ENCODE results near the gene AP1AR. TPM values are rescaled to one million over a fixed set of nuclear protein-coding genes. Genes with fewer than 3 reads are reported as not detected.
"Not testable (repeated sequence)": the region's sequence is repeated elsewhere in the genome, so short reads cannot be mapped to it uniquely, and the experiment has no call there.

AP1AR gene
- total RNA-seq, 1 donor from 2014 or later = 20.0 TPM

- Histone ChIP-seq H3K36me3 (ENCODE audit: insufficient read depth, low read length) (no peaks in the 10 kb centered on the region), H3K4me1 (ENCODE audit: insufficient read depth, low read length) (no peaks in the 10 kb centered on the region), H2AFZ (ENCODE audit: low read depth, low read length) (no peak overlapping the region), H3K9ac (ENCODE audit: low read length) (no peak overlapping the region), H3K4me2 (ENCODE audit: low read length) (no peak overlapping the region), H3K27ac (ENCODE audit: low read depth, low read length) (no peak overlapping the region), H4K20me1 (ENCODE audit: insufficient read depth, low read length) (no peaks in the 10 kb centered on the region), H3K4me3 (ENCODE audit: insufficient read depth, low read depth, low read length) (no peak overlapping the region), H3K79me2 (ENCODE audit: insufficient read depth, low read length) (no peaks in the 10 kb centered on the region), H3K27me3 (ENCODE audit: insufficient read depth, low read length) (no peaks in the 10 kb centered on the region), H3K9me3 (ENCODE audit: insufficient read depth, low read depth, low read length) (no peaks in the 10 kb centered on the region)
- H3K4me1 Mint-ChIP-seq (ENCODE audit: low read depth, unreplicated experiment) = peaks cover 4% of the 10 kb centered on the region
- DNase-seq (ENCODE audit: low read depth) = no peak
- peaks cover 4% of the 10 kb centered on the region for H3K9me3 Mint-ChIP-seq (ENCODE audit: unreplicated experiment)
- no peaks in the 10 kb centered on the region for H3K27me3 Mint-ChIP-seq (ENCODE audit: low read depth, unreplicated experiment)
- no peak for FAIRE-seq
- no peak overlapping the region for H3K27ac Mint-ChIP-seq (ENCODE audit: unreplicated experiment)
- H3K4me3 Mint-ChIP-seq (ENCODE audit: unreplicated experiment) = no peak overlapping the region
- H3K36me3 Mint-ChIP-seq (ENCODE audit: low read depth, unreplicated experiment) = no peaks in the 10 kb centered on the region
- TF ChIP-seq EZH2 (IDR thresholded peaks at IDR 0.05; ENCODE audit: insufficient read depth, low read length) (no peak), CTCF (IDR thresholded peaks at IDR 0.05; ENCODE audit: insufficient read depth, low read depth, low read length) (no peak)
Measured at GRCh38 chr4:112203593-112203992, 28.0 kb upstream of the AP1AR start.

- DNase-seq (ENCODE audit: low read depth) (no peak), FAIRE-seq (no peak)
- Histone ChIP-seq H3K27ac (ENCODE audit: low read depth, low read length) (no peak overlapping the region), H3K4me2 (ENCODE audit: low read length) (no peak overlapping the region), H2AFZ (ENCODE audit: low read depth, low read length) (no peak overlapping the region), H3K79me2 (ENCODE audit: insufficient read depth, low read length) (no peaks in the 10 kb centered on the region), H3K4me1 (ENCODE audit: insufficient read depth, low read length) (no peaks in the 10 kb centered on the region), H3K36me3 (ENCODE audit: insufficient read depth, low read length) (no peaks in the 10 kb centered on the region), H3K9me3 (ENCODE audit: insufficient read depth, low read depth, low read length) (no peaks in the 10 kb centered on the region), H3K9ac (ENCODE audit: low read length) (no peak overlapping the region), H4K20me1 (ENCODE audit: insufficient read depth, low read length) (no peaks in the 10 kb centered on the region), H3K4me3 (ENCODE audit: insufficient read depth, low read depth, low read length) (no peak overlapping the region), H3K27me3 (ENCODE audit: insufficient read depth, low read length) (no peaks in the 10 kb centered on the region)
- H3K27ac Mint-ChIP-seq (ENCODE audit: unreplicated experiment) = no peak overlapping the region
- peaks cover 4% of the 10 kb centered on the region for H3K9me3 Mint-ChIP-seq (ENCODE audit: unreplicated experiment)
- no peaks in the 10 kb centered on the region for H3K36me3 Mint-ChIP-seq (ENCODE audit: low read depth, unreplicated experiment)
- H3K4me3 Mint-ChIP-seq (ENCODE audit: unreplicated experiment) = no peak overlapping the region
- TF ChIP-seq CTCF (IDR thresholded peaks at IDR 0.05; ENCODE audit: insufficient read depth, low read depth, low read length) (no peak), EZH2 (IDR thresholded peaks at IDR 0.05; ENCODE audit: insufficient read depth, low read length) (no peak)
- no peaks in the 10 kb centered on the region for H3K27me3 Mint-ChIP-seq (ENCODE audit: low read depth, unreplicated experiment)
- H3K4me1 Mint-ChIP-seq (ENCODE audit: low read depth, unreplicated experiment) = no peaks in the 10 kb centered on the region
Measured at GRCh38 chr4:112206431-112206830, 25.2 kb upstream of the AP1AR start.

- not testable (repeated sequence) for H3K4me2 ChIP-seq (ENCODE audit: low read length); H3K4me1 ChIP-seq (ENCODE audit: insufficient read depth, low read length); DNase-seq (ENCODE audit: low read depth); H3K9ac ChIP-seq (ENCODE audit: low read length); H3K36me3 ChIP-seq (ENCODE audit: insufficient read depth, low read length); H3K4me3 Mint-ChIP-seq (ENCODE audit: unreplicated experiment); H3K27ac ChIP-seq (ENCODE audit: low read depth, low read length); H3K4me1 Mint-ChIP-seq (ENCODE audit: low read depth, unreplicated experiment); H2AFZ ChIP-seq (ENCODE audit: low read depth, low read length); H3K36me3 Mint-ChIP-seq (ENCODE audit: low read depth, unreplicated experiment); H3K27me3 ChIP-seq (ENCODE audit: insufficient read depth, low read length); H3K79me2 ChIP-seq (ENCODE audit: insufficient read depth, low read length); H4K20me1 ChIP-seq (ENCODE audit: insufficient read depth, low read length); H3K27ac Mint-ChIP-seq (ENCODE audit: unreplicated experiment); H3K9me3 ChIP-seq (ENCODE audit: insufficient read depth, low read depth, low read length); H3K27me3 Mint-ChIP-seq (ENCODE audit: low read depth, unreplicated experiment); H3K4me3 ChIP-seq (ENCODE audit: insufficient read depth, low read depth, low read length); FAIRE-seq; H3K9me3 Mint-ChIP-seq (ENCODE audit: unreplicated experiment)
Measured at GRCh38 chr4:112208137-112209095, 23.2 kb upstream of the AP1AR start.
